Measurements from ENCODE around the gene NT5M.
"Not testable (repeated sequence)": the region's sequence is repeated elsewhere in the genome, so short reads cannot be mapped to it uniquely, and the experiment has no call there.

DNA sequence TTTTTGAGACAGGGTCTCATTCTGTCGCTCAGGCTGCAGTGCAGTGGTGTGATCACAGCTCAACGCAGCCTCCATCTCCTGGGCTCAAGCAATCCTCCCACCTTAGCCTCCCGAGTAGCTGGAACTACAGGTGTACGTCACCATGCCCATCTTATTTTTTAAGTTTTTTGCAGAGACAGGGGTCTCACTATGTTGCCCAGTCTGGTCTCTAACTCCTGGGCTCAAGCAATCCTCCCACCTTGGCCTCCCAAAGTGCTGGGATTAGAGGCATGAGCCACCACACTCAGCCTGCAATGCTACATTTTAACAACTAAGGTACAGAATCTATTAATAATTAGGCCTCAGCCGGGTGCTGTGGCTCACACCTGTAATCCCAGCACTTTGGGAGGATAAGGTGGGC, 25.7 kb upstream of the NT5M start:
- not testable (repeated sequence) for TF ChIP-seq CTCF (conservative IDR thresholded peaks at IDR 0.05); ZFX (IDR thresholded peaks at IDR 0.05)
